Neural cell (in vitro differentiated cells): ENCODE data around the gene VWA8. TPM values are rescaled to one million over a fixed set of nuclear protein-coding genes. Genes with fewer than 3 reads are reported as not detected.

Experiments
- H2AFZ ChIP-seq: fragments of 200-600, 300-800 bp; sonication (generic), shearing (Covaris generic); 2 replicates; pipeline ENCODE4 v1.6.0; 2014; ENCODE audit warnings: low read depth, mild to moderate bottlenecking, antibody characterized with exemption, low read length, moderate library complexity
- H3F3A ChIP-seq: fragments of 200-600 bp; shearing (Covaris generic); 2 replicates; pipeline ENCODE4 v1.6.1; 2016; ENCODE audit warnings: mild to moderate bottlenecking, moderate library complexity, mixed read lengths, antibody characterized with exemption, low read length; ENCODE audit not compliant: insufficient read depth, poor library complexity, severe bottlenecking
- H3K27ac ChIP-seq: fragments of 200-600, 300-800 bp; sonication (generic), shearing (Covaris generic); 2 replicates; pipeline ENCODE4 v1.5.1; 2014; ENCODE audit warnings: mild to moderate bottlenecking, low read length, moderate library complexity
- H3K27me3 ChIP-seq: fragments of 300-800, 200-600 bp; sonication (generic), shearing (Covaris generic); 2 replicates; pipeline ENCODE4 v1.6.0; 2014; ENCODE audit warnings: mild to moderate bottlenecking, low read depth, low read length, moderate library complexity; ENCODE audit not compliant: insufficient read depth
- H3K36me3 ChIP-seq: fragments of 300-800, 200-600 bp; sonication (generic), shearing (Covaris generic); 2 replicates; pipeline ENCODE4 v1.5.1; 2014; ENCODE audit warnings: mild to moderate bottlenecking, antibody characterized with exemption, low read length, moderate library complexity; ENCODE audit not compliant: insufficient read depth
- H3K4me2 ChIP-seq: fragments of 300-800, 200-600 bp; sonication (generic), shearing (Covaris generic); 2 replicates; pipeline ENCODE4 v1.6.0; 2014; ENCODE audit warnings: mild to moderate bottlenecking, low read length
- H3K4me3 ChIP-seq: fragments of 300-800, 200-600 bp; sonication (generic), shearing (Covaris generic); 2 replicates; pipeline ENCODE4 v1.5.1; 2014; ENCODE audit warnings: mild to moderate bottlenecking, low read length, moderate library complexity
- H3K79me2 ChIP-seq: fragments of 200-600 bp; shearing (Covaris generic); replicated peaks from 2 replicates; pipeline ENCODE4 v1.6.0; 2014; ENCODE audit warnings: mild to moderate bottlenecking, low read length, moderate library complexity; ENCODE audit not compliant: insufficient read depth
- H3K9ac ChIP-seq: fragments of 300-800, 200-600 bp; sonication (generic), shearing (Covaris generic); 2 replicates; pipeline ENCODE4 v1.6.1; 2016; ENCODE audit warnings: mild to moderate bottlenecking, low read length, mixed read lengths
- H3K9me2 ChIP-seq: fragments of 200-600 bp; shearing (Covaris generic); 2 replicates; pipeline ENCODE4 v1.6.1; 2016; ENCODE audit warnings: mild to moderate bottlenecking, low read length, mixed read lengths; ENCODE audit not compliant: insufficient read depth
- H3K9me3 ChIP-seq: fragments of 200-600, 300-800 bp; sonication (generic), shearing (Covaris generic); 2 replicates; pipeline ENCODE4 v1.6.1; 2016; ENCODE audit warnings: mild to moderate bottlenecking, mixed run types, low read length, moderate library complexity, mixed read lengths
- H4K20me1 ChIP-seq: fragments of 200-600 bp; shearing (Covaris generic); 2 replicates; pipeline ENCODE4 v1.6.1; 2016; ENCODE audit warnings: mild to moderate bottlenecking, mixed run types; ENCODE audit not compliant: insufficient read depth
- CTCF ChIP-seq: fragments of 450-650 bp; IDR thresholded peaks from 2 replicates; pipeline ENCODE4 v1.5.1; 2014; ENCODE audit warnings: antibody characterized with exemption, mild to moderate bottlenecking, moderate library complexity; ENCODE audit not compliant: poor library complexity, severe bottlenecking
- EP300 ChIP-seq: fragments of 450-650 bp; conservative IDR thresholded peaks from 2 replicates; pipeline ENCODE4 v1.6.1; 2014; ENCODE audit warnings: antibody characterized with exemption, mild to moderate bottlenecking, moderate library complexity; ENCODE audit not compliant: poor library complexity, severe bottlenecking
- EZH2 ChIP-seq: fragments of 200-600, 300-800 bp; shearing (Covaris generic), sonication (generic); IDR thresholded peaks from 2 replicates; pipeline ENCODE4 v1.6.1; 2014; ENCODE audit warnings: antibody characterized with exemption, low read length, borderline replicate concordance, mild to moderate bottlenecking; ENCODE audit not compliant: insufficient read depth, poor library complexity, severe bottlenecking
- MXI1 ChIP-seq: fragments of 450-650 bp; conservative IDR thresholded peaks from 2 replicates; pipeline ENCODE4 v1.6.1; 2014; ENCODE audit warnings: antibody characterized with exemption, mild to moderate bottlenecking; ENCODE audit not compliant: poor library complexity, severe bottlenecking
- POLR2AphosphoS5 ChIP-seq: IDR thresholded peaks from 2 replicates; pipeline ENCODE4 v1.6.1; 2012
- RAD21 ChIP-seq: fragments of 450-650 bp; conservative IDR thresholded peaks from 2 replicates; pipeline ENCODE4 v1.6.1; 2014; ENCODE audit warnings: antibody characterized with exemption, mild to moderate bottlenecking, moderate library complexity
- REST ChIP-seq: IDR thresholded peaks from 2 replicates; pipeline ENCODE4 v1.6.1; 2012; ENCODE audit warnings: borderline replicate concordance
- SMC3 ChIP-seq: fragments of 450-650 bp; conservative IDR thresholded peaks from 2 replicates; pipeline ENCODE4 v1.6.1; 2014; ENCODE audit warnings: antibody characterized with exemption, mild to moderate bottlenecking, moderate library complexity; ENCODE audit not compliant: poor library complexity
- TAF1 ChIP-seq: IDR thresholded peaks from 2 replicates; pipeline ENCODE4 v1.6.1; 2012; ENCODE audit warnings: low read depth
- polyA plus RNA-seq: library from polyadenylated mRNA; depleted of rRNA; stranded (reverse); fragments of >200 nt; gene quantifications from 2 replicates; pipeline ENCODE4 v1.2.3, GENCODE V29; 2014

The VWA8 gene
- polyA plus RNA-seq, 1 donor from 2014 or later: 3.6 TPM

GRCh38 chr13:41547251-41548000, 413.5 kb downstream of the VWA8 start:
- H3K9me2 ChIP-seq: no peaks in the 10 kb centered on the region
- no peaks in the 10 kb centered on the region for H3K9me3 ChIP-seq
- H3K9ac ChIP-seq: no peak overlapping the region
- TF ChIP-seq RAD21 (no peak), REST (no peak), POLR2AphosphoS5 (no peak)
- no peaks in the 10 kb centered on the region for H3K27me3 ChIP-seq
- H3K4me2 ChIP-seq: no peak overlapping the region
- H4K20me1 ChIP-seq: no peaks in the 10 kb centered on the region
- H3K27ac ChIP-seq: no peak overlapping the region
- H3K79me2 ChIP-seq: no peaks in the 10 kb centered on the region
- no peak overlapping the region for H3K4me3 ChIP-seq
- no peaks in the 10 kb centered on the region for H3K36me3 ChIP-seq
- no peaks in the 10 kb centered on the region for H3F3A ChIP-seq
- H2AFZ ChIP-seq: no peak overlapping the region

GRCh38 chr13:41546372-41547190, 414.3 kb downstream of the VWA8 start:
- no peak overlapping the region for H3K27ac ChIP-seq
- H3K4me3 ChIP-seq: no peak overlapping the region

More at GRCh38 chr13:41546372-41547190, 414.3 kb downstream of the VWA8 start:
- no peaks in the 10 kb centered on the region for H3K9me3 ChIP-seq
- H3K79me2 ChIP-seq: no peaks in the 10 kb centered on the region
- H3F3A ChIP-seq: no peaks in the 10 kb centered on the region
- H3K4me2 ChIP-seq: no peak overlapping the region
- H3K27me3 ChIP-seq: no peaks in the 10 kb centered on the region
- H3K9me2 ChIP-seq: no peaks in the 10 kb centered on the region
- no peak for TF ChIP-seq POLR2AphosphoS5
- TF ChIP-seq MXI1: no peak
- TF ChIP-seq TAF1: no peak
- TF ChIP-seq CTCF: no peak
- no peak for TF ChIP-seq REST
- no peak for TF ChIP-seq SMC3
- no peak for TF ChIP-seq RAD21
- TF ChIP-seq EP300: no peak
- no peak for TF ChIP-seq EZH2
- no peak overlapping the region for H2AFZ ChIP-seq
- H3K36me3 ChIP-seq: no peaks in the 10 kb centered on the region
- H3K9ac ChIP-seq: no peak overlapping the region
- no peaks in the 10 kb centered on the region for H4K20me1 ChIP-seq
